Skeletal muscle tissue (tissue), 4 donors: Measurements from ENCODE around the gene NAV3. TPM values are rescaled to one million over a fixed set of nuclear protein-coding genes. Genes with fewer than 3 reads are reported as not detected.
A peak's percentile ranks its signal among the peaks of the same experiment; 100 is the strongest.

Experiments
- H3K27ac ChIP-seq: one replicate; pipeline ENCODE4 v1.7.0; 2013; ENCODE audit warnings: mild to moderate bottlenecking, low read depth, low read length, inconsistent platforms
- H3K27me3 ChIP-seq, 3 donors: one replicate each; pipeline ENCODE4 v1.7.0; 2013; ENCODE audit warnings: low read length in 3 of 3; ENCODE audit not compliant: control insufficient read depth in 3 of 3, insufficient read depth in 3 of 3
- H3K36me3 ChIP-seq, 3 donors: one replicate each; pipeline ENCODE4 v1.7.0; 2013; ENCODE audit warnings: low read length in 3 of 3; ENCODE audit not compliant: control insufficient read depth in 3 of 3, insufficient read depth in 3 of 3
- H3K4me1 ChIP-seq, 3 donors: one replicate each; pipeline ENCODE4 v1.7.0; 2013; ENCODE audit warnings: low read length in 3 of 3, mild to moderate bottlenecking in 3 of 3; ENCODE audit not compliant: control insufficient read depth in 3 of 3, insufficient read depth in 3 of 3
- H3K4me3 ChIP-seq, 3 donors: one replicate each; pipeline ENCODE4 v1.7.0; 2013; ENCODE audit warnings: low read length in 3 of 3
- H3K9ac ChIP-seq, 3 donors: one replicate each; pipeline ENCODE4 v1.7.0; 2013; ENCODE audit warnings: low read length in 3 of 3, mild to moderate bottlenecking in 3 of 3, moderate library complexity in 2 of 3, low read depth in 1 of 3
- H3K9me3 ChIP-seq, 3 donors: one replicate each; pipeline ENCODE4 v1.7.0; 2013; ENCODE audit warnings: low read length in 3 of 3; ENCODE audit not compliant: control insufficient read depth in 3 of 3
- total RNA-seq: library from RNA; depleted of rRNA; stranded (reverse); fragments of >200 nt; gene quantifications from one replicate; pipeline ENCODE4 v1.2.3, GENCODE V29; 2014
- donor health status: Osteomylitis.

NAV3 gene
- total RNA-seq, 1 donor from 2014 or later, result 32.9 TPM

DNA sequence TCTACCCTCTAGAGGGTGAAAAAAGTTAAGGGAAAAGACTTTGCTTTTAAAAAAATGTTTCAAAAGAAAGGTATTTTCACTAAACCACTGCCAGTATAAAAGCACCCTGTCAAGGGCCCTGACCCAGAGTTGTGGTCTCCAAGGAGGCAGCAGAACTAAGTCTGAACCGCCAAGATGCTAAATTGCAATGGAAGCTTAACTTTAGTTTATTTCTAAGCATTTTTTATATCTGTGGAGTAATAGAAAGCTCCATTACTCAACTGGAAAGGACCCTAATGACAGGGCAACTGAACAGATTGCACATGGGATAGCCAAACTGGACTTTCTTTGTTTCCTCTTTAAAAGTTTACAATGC, 379.8 kb downstream of the NAV3 start:
- H3K4me3 ChIP-seq, result no peak overlapping the region
- no peak overlapping the region for H3K9ac ChIP-seq
- H3K36me3 ChIP-seq, result no peaks in the 10 kb centered on the region
- H3K4me1 ChIP-seq, result no peaks in the 10 kb centered on the region
- H3K9me3 ChIP-seq, result no peaks in the 10 kb centered on the region
- H3K27me3 ChIP-seq, result no peaks in the 10 kb centered on the region
- H3K27ac ChIP-seq, result peak overlapping the region; percentile 13

DNA sequence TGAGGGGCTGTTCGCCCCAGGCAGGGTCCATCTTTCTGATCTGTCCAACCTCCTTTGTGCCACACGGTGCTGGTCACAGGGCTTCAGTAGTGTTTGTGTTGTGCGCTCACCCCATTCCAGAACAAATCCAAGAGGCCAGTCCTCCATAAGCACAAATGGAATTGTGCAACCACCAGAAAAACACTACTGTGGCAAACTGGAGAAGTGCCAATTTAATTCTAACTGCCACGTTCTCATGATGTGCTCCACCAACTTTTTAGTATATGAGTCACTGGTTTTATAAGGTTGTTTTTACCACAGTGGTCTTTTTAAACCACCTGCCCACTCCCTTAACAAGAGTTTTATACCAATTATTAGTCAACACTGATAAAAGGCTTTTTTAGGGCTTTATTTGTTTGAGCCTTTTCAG, 380.2 kb downstream of the NAV3 start:
- Histone ChIP-seq H3K36me3 (no peaks in the 10 kb centered on the region), H3K4me1 (no peaks in the 10 kb centered on the region), H3K27ac (peak overlapping the region; percentile 13), H3K9ac (no peak overlapping the region), H3K4me3 (no peak overlapping the region), H3K9me3 (no peaks in the 10 kb centered on the region), H3K27me3 (no peaks in the 10 kb centered on the region)

DNA sequence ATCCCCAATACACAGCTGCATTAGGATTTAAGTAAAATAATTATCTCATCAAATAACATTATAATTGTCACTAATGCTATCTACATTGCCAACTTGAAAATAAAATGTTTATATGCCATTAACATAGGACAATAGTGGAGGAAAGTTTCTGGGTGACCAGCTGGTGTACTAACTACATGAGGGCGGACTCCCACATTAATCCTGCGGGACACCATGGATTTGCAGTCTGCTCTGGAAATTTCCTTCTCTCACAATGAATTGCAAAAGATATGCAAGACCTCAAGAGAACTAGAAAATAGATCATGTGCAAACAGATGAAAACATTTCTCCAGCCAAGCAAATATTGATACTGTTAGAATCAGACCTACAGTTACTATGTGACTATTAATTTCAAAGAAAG, 390.1 kb downstream of the NAV3 start:
- H3K4me3 ChIP-seq, result no peak overlapping the region
- no peak overlapping the region for H3K27ac ChIP-seq
- H3K36me3 ChIP-seq, result no peaks in the 10 kb centered on the region
- H3K27me3 ChIP-seq, result no peaks in the 10 kb centered on the region
- no peaks in the 10 kb centered on the region for H3K4me1 ChIP-seq
- H3K9ac ChIP-seq, result no peak overlapping the region
- H3K9me3 ChIP-seq, result no peaks in the 10 kb centered on the region

DNA sequence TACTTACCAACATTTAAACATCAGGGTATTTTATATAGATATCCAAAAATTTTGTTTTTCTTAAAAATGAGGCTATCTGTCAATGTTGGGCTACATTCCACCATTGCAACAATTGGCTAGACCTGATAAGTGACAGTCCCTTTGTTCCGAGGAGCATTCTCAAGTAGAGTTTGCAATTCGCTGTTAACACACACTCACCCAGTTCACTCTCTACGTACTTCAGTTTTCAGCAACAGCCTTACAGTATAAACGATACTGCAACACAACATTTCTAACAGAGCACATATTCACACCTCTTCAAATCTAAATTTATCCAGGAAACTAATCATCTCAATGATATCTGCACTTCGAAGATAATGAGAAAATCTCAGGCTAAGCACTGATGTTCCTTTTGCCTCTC, 393.5 kb downstream of the NAV3 start:
- Histone ChIP-seq H3K27me3 (no peaks in the 10 kb centered on the region), H3K27ac (no peak overlapping the region), H3K36me3 (no peaks in the 10 kb centered on the region), H3K9ac (no peak overlapping the region), H3K4me3 (no peak overlapping the region), H3K4me1 (no peaks in the 10 kb centered on the region), H3K9me3 (peaks cover 0 to 5% (median 3%) of the 10 kb centered on the region in 3 donors)

DNA sequence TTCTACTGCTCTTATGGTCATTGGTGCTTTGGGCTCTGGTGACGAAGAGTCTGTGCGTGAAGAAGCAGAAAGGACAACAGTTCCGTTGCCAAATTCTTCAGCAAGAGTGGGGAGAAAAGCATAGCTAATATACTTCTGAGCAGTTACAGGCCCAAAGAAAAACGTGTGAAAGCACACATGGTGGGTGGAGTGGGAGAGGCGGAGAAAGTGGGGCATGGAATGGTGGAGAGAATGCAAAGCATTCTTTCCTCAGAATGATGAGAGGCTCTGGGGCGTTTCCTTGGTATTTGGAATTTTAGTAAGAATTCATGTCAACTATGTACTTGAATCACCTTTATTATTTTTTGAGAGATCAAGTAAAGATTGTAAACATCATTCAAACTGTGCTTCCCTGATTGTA, 396.1 kb downstream of the NAV3 start:
- no peak overlapping the region for H3K4me3 ChIP-seq
- no peaks in the 10 kb centered on the region for H3K36me3 ChIP-seq
- H3K27ac ChIP-seq, result no peak overlapping the region
- no peak overlapping the region for H3K9ac ChIP-seq
- no peaks in the 10 kb centered on the region for H3K4me1 ChIP-seq
- no peaks in the 10 kb centered on the region for H3K27me3 ChIP-seq
- peaks cover 0 to 5% (median 3%) of the 10 kb centered on the region in 3 donors for H3K9me3 ChIP-seq

DNA sequence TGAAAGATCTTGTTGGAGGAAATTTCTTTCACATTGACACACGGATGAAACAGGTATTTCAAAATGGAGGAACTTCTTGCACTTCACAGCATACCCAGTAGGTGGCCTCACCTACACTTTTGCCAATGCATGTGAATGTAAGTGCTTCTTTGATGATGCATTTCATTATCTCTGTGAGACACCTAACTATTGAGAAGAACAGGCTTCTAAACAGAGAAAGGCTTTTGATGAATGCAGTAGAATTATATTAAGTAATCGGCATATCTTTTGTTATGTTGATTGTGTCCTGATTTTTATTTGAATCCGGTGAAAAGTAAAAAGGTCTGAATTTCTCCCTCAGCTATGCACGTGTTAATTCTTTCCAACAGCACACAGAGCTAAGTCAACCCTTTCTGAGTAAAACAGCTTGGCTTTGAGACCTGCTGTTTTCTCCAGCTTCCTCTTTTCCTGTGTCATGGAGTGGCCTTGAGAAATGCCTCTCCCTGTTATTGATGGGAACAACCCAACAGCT, 399.0 kb downstream of the NAV3 start:
- Histone ChIP-seq H3K27me3 (no peaks in the 10 kb centered on the region), H3K4me3 (no peak overlapping the region), H3K9me3 (peaks cover 0 to 5% (median 3%) of the 10 kb centered on the region in 3 donors), H3K27ac (no peak overlapping the region), H3K4me1 (no peaks in the 10 kb centered on the region), H3K36me3 (no peaks in the 10 kb centered on the region), H3K9ac (no peak overlapping the region)

DNA sequence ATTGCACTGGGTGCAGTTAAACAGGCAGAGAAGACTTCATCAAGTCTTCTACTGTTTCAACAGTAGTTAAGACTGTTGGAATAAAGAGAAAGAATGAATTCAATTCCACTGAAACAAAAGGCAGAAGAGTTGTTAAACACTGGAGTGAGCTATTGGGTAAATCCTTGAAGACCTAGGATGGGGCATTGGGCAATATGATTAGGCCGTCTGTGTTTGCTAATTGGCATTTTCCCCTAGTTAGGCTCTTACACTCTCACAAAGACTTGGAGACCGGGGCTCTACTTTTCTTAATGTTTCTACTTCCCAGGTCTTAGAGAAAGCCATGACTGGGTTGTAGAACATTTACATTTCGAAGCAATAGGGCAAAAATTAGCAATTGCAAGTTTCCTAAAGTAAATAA, 402.1 kb downstream of the NAV3 start:
- Histone ChIP-seq H3K4me3 (no peak overlapping the region), H3K9ac (no peak overlapping the region)

DNA sequence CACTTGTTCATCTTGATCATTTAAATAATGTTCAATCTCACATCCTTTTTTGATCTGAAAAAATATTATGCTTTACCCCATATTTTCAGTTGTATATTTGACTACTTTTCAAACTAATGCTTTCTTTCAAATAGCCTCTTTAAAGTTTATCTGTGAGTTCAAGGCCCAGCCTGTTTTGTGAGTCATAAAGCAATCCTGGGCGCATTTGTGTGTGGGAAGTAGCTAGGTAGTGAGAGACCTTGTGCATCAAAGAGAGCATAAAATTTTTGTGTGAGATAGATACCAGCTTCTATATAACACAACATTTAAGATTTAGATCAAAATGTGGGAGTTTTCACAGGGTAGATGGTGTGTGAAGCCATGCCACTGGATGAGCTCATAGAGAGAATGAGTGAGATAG, 405.6 kb downstream of the NAV3 start:
- no peaks in the 10 kb centered on the region for H3K9me3 ChIP-seq
- no peaks in the 10 kb centered on the region for H3K36me3 ChIP-seq
- no peaks in the 10 kb centered on the region for H3K4me1 ChIP-seq
- no peak overlapping the region for H3K4me3 ChIP-seq
- no peak overlapping the region for H3K9ac ChIP-seq
- no peak overlapping the region for H3K27ac ChIP-seq
- no peaks in the 10 kb centered on the region for H3K27me3 ChIP-seq

More for the DNA sequence above, 402.1 kb downstream of the NAV3 start:
- Histone ChIP-seq H3K27me3 (no peaks in the 10 kb centered on the region), H3K4me1 (no peaks in the 10 kb centered on the region), H3K9me3 (peaks cover 0 to 4% (median 2%) of the 10 kb centered on the region in 3 donors), H3K36me3 (no peaks in the 10 kb centered on the region), H3K27ac (no peak overlapping the region)

DNA sequence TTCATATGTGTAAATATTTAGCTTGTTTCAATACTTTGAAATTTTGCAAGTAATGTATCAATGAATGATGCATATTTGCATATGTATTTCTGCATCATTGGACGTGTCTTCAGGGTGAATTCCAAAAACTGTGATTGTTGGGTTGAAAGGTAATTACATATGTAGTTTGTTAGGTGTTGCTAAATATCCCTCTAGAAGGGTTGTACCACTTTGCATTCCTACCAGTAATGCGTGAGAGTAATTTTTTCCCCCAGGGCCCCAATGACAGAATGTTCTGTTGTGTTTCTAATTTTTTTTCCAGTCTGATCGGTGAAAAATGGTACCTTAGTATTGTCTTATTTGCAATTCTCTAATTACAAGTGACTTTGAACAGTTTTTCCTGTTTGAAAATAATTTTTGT, 408.9 kb downstream of the NAV3 start:
- no peaks in the 10 kb centered on the region for H3K36me3 ChIP-seq
- no peaks in the 10 kb centered on the region for H3K4me1 ChIP-seq
- H3K27ac ChIP-seq, result no peak overlapping the region
- no peak overlapping the region for H3K4me3 ChIP-seq
- no peaks in the 10 kb centered on the region for H3K27me3 ChIP-seq
- no peak overlapping the region for H3K9ac ChIP-seq
- H3K9me3 ChIP-seq, result no peaks in the 10 kb centered on the region

DNA sequence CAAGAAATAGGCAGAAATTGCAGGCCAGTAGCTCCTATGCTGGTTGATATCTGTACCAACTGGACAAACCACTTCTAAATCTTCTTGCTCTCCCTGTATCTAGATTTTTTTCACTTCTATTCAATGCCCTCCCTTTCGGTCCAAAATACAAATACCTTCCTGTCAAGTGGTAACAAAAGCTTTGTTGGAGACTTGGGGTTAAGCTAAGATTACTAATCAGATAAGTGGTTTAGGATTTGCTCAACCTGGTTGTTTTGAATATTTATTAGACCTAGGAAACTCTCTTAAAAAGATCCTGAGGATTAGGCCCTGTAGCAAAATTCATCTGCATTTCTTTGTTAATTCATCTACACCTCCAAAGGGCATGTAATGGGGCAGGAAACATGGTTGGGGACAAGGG, 410.1 kb downstream of the NAV3 start:
- H3K9me3 ChIP-seq, result no peaks in the 10 kb centered on the region
- no peaks in the 10 kb centered on the region for H3K27me3 ChIP-seq
- H3K36me3 ChIP-seq, result no peaks in the 10 kb centered on the region
- H3K4me3 ChIP-seq, result no peak overlapping the region
- H3K4me1 ChIP-seq, result no peaks in the 10 kb centered on the region
- H3K27ac ChIP-seq, result no peak overlapping the region
- no peak overlapping the region for H3K9ac ChIP-seq

DNA sequence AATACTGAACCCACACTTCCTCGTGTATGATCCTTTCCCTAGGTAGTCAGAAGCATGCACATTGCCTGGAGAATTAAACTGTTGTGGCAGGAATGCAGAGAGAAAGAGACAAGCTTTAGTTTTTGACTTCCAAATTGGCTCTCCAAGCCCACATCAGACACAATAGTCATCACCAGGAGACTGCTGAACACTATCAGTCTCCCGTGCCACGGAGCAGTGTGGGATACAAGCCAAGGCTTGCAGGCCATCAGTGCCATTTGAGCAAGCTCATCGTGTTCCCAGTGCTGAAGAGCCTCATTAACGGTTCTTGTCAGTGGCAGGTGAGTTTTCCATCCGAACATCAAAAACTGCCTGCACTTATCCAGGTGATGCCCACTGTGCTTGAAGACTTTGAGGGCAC, 410.8 kb downstream of the NAV3 start:
- Histone ChIP-seq H3K36me3 (no peaks in the 10 kb centered on the region), H3K4me1 (no peaks in the 10 kb centered on the region), H3K9ac (no peak overlapping the region), H3K9me3 (no peaks in the 10 kb centered on the region), H3K27me3 (no peaks in the 10 kb centered on the region), H3K27ac (no peak overlapping the region), H3K4me3 (no peak overlapping the region)
